HG02678 (cell line): ENCODE data around the gene ATP23.

Experiments
- ATAC-seq: cut with Tn5 transposase; IDR thresholded peaks from one replicate; pipeline ENCODE4 v1.9.1; 2021; ENCODE audit warnings: mild to moderate bottlenecking, moderate library complexity; ENCODE audit not compliant: unreplicated experiment

Gene ATP23

DNA sequence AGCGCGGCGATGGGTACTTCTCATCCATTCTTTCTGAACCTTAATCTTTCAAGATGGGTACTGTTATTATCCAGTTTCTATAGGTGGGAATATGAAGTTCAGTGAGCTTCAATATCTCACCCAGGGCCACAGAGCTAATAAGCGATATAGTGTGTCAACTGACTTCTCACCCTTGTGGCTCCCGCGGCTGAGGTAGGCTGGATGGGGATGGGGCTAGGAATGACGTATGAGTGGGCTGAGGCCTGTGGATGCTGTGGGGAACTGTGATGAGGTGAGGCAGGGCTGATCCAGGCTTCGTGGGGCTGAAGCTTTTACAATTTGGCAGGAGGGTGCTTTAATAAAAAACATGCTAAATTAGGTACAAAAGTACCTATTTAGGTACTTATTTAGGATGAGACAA is 32.9 kb upstream of the ATP23 start:
- ATAC-seq, result no peak

GRCh38 chr12:57909056-57909455 is 32.3 kb upstream of the ATP23 start:
- no peak for ATAC-seq

DNA sequence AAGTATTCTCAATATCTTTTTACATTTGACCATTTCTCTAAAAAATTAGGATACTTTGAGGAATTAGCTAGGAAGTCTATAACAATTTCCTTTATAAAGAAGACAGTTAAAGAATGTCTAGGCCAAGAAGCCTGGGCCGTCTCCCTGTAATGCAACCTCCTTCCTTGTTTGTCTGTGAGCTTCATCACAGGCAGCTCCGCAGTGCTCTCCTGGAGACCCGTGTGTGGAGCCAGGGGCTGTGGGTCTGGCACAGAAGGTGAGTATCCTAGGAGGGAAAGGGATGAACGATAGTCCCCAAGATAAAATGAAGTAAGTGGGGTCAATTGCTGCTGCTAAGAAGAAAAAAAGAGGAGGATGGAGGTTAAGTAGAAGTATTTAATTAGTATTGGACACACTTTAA is 31.8 kb upstream of the ATP23 start:
- no peak for ATAC-seq

DNA sequence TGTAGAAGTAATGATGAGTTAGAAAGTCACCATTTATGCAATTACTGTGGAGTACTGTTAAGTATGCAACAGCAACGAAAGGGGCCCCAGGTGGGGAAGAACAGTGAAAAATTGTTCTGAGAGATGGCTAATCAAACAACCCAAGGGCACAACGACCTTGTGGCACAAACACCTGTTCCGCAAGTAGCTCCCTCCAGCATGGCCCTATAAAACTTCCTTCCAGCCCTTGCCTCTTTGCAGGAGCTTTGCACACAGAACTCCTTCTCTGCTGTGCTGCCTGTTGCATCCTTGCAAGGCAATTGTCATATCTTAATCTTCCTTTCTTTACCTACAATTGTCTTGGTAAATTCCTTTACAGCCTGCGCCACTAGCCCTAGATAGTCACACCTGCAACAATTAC is 23.2 kb upstream of the ATP23 start:
- no peak for ATAC-seq

DNA sequence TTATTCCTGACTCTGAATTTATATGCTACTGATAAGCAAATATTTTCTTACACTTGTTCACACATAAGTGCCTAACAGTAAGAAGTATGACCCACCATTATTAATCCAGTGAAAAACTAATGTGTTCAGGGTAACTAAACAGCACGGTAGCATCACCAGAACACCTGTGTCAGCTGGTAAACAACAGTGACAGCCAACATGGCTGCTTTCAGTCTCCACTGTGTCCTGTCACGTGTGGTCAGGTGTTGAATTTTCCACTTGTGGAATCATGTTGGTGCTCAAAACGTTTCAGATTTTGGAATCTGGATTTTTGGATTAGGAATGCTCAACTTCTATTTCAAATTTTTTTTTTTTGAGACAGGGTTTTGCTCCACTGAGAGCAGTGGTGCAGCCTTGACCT is 14.3 kb upstream of the ATP23 start:
- no peak for ATAC-seq

DNA sequence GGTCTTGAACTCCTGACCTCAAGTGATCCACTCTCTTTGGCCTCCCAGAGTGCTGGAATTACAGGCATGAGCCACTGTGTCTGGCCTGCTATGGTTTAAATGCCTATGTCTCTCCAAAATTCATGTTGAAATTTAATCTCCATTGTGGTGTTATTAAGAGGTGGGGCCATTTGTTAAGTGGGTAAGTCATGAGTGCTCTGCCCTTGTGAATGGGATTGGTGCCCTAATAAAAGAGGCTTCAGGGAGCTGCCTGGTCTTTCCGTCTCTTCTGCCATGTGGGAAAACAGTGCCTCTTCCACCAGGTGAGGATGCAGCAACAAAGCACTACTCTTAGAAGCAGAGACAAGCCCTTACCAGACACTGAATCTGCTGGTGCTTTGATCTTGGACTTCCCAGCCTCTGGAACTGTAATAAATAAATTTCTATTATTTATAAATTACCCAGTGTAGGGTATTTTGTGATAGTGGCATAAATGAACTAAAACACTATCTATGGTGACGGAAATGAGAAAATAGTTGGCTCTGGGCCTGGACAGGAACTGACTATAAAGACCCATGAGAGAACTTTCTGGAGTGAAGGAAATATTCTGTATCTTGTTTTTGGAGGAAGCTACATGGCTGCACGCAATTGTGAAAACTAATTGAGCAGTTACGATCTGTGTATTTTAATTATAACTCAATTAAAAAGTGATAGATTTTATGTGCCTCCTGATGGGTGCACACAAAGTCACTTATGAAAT is 12.1 kb upstream of the ATP23 start:
- ATAC-seq, result no peak

- ATAC-seq, result no peak
Measured at GRCh38 chr12:57934819-57935218, 6.5 kb upstream of the ATP23 start.

DNA sequence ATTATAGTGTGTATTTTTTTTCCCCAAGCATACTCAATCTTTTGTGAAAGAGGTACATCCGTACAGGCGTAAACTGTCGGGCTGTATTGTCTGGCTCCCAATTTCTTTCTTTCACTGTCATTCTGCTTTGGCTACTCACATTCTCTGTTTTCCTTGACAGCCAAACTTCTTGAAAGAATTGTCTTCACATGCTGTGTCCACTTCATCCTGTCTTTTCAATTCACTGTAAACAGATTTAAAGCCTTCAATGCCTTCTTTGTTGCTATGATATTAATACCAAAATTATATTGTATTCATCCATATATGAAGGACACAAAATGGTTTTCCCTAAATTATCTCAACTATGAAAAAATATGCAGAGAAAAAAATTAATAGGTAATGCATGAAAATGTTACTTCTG is 6.0 kb upstream of the ATP23 start:
- no peak for ATAC-seq

- peak; percentile 99 for ATAC-seq
Measured at GRCh38 chr12:57935839-57936512, 5.4 kb upstream of the ATP23 start.

- no peak for ATAC-seq
Measured at GRCh38 chr12:57936513-57936883, 4.9 kb upstream of the ATP23 start.

DNA sequence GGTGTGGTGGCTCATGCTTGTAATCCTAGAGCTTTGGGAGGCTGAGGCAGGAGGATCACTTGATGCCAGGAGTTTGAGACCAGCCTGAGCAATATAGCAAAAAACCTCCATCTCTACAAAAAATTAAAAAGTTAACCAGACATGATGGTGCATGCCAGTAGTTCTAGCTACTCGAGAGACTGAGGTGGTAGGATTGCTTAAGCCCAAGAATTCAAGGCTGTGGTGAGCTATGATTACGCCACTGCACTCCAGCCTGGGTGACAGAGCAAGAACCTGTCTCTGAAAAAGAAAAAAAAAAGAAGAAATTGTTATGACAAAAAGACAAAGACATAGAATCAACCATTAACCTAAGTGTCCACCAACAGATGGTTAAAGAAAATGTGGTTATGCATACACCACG is 2.1 kb upstream of the ATP23 start:
- ATAC-seq, result no peak

GRCh38 chr12:57940052-57940914 is 1.1 kb upstream of the ATP23 start:
- ATAC-seq, result no peak

DNA sequence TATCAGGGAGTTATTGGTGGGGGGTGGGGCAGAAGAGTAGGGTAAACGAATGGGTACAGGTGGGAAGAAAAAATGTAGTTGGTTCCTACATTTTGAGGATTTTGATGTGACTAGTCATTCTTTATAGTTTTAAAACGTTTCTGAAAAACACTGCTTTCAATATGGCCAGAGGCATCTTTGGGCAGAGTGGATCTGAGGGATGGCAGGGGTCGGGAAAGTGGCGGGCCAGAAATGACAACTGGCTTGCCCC is 527 bp upstream of the ATP23 start:
- ATAC-seq, result no peak

- no peak for ATAC-seq
Measured at GRCh38 chr12:57943438-57944080, 2.2 kb downstream of the ATP23 start.

DNA sequence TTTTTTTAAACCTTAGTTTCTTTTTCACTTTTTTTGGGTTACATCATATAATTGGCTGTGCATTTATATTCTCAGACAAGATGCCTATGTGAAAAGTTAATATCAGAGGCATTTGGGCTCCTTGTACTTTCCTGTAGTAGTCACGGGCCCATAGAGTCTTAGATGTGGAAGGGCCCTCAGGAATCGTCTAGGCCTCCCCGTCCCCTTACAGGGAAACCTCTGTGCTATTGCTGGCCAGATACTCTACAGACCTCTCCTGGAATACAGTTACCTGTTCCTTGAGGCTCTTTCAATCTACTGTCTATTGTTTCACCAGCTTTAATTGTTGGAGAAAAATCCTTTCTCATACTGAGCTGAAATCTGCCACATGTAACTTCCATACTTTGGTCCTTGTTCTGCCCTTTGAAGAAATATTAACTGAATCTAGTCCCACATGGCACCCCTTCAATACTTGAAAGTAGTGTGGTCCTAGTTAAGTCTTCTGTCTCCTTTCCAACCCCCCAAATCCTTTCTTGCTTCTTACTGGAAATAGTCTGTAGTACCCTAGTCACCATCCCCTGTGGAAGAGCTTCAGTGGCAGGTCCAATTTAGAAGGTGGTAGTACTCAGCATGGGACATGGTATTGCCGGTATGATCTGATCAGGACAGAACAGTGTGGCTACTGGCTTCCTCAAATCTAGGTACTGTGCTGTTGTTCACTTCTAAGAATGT is 3.1 kb downstream of the ATP23 start:
- ATAC-seq, result no peak

DNA sequence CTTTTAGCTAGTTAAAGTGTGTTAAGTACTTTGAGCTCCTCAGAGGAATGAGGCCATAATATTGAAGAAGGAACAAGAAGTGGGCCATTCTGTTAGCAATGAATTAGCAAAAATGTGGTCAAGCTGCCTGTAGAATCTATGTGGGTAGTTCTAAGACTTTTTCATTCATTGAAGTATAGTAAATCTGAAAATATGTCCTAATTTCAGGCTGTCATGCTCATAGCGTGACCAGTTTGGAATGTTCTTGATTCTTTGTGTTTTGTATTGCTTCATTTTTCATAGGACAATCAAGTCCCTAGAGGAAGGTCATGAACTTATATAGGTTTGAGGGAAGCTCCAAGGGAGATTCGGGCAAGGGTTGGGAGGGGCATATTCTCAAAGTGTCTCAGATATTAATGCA is 11.4 kb downstream of the ATP23 start:
- ATAC-seq, result no peak

- ATAC-seq, result no peak
Measured at GRCh38 chr12:57954768-57955167, 13.4 kb downstream of the ATP23 start.

DNA sequence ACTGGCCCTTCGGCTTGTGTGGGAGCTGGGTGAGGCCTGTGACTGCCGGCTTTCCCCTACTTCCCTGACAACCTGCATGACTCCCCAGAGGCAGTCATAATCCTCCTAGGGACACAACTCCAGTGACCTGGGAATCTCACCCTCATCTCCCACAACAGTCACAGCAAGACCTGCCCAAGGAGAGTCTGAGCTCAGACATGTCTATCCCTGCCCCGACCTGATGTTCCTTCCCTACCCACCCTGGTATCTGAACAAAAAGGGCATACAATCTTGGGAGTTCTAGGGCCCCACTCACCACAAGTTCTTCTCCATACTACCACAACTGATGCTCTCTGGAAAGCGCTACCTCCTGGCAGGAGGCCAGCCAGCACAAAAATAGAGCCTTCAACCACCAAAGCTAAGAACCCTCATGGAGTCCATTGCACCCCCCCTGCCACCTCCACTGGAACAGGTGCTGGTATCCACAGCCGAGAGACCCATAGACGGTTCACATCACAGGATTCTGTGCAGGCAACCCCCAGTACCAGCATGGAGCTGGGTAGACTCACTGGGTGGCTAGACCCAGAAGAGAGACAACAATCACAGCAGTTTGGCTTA is 16.8 kb downstream of the ATP23 start:
- no peak for ATAC-seq

DNA sequence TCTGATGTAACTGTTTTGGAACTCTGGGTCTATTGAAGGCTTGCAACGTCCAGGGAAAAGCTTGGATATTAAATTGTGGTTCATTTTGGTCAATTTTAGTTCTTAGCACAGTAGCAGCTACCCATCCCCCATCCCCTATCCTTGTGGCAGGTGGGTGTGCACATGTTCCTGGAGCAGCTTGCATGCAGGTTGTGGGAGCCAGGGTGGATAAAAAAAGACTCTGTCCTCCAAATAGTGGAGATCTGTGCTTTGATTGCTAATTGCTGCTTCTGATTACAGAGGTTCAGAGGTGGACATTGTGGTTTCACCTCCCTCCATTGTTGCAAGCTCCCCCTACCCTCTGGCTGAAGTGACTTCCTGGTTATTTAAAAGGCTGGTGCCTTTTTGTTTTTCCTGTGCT is 23.1 kb downstream of the ATP23 start:
- no peak for ATAC-seq

GRCh38 chr12:57965766-57966165 is 24.4 kb downstream of the ATP23 start:
- no peak for ATAC-seq

DNA sequence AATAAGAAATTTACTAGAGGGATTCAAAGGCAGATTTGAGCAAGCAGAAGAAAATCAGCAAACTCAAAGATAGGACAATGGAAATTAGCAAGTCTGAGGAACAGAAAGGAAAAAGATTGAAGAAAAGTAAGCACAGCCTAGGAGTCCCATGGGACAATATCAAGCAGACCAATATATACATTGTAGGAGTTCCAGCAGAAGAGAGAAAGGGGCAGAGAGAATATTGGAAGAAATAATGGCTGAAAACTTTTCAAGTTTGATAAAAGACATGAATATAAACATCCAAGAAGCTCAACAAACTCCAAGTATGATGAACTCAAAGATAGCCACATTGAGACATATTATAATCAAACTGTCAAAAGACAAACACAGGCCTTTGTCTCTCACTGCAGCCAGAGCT is 25.2 kb downstream of the ATP23 start:
- no peak for ATAC-seq
